GM19468 (cell line): ENCODE results near the gene PSMD14.

Source experiments
- ATAC-seq: cut with Tn5 transposase; IDR thresholded peaks from one replicate; pipeline ENCODE4 v1.9.1; 2021; ENCODE audit warnings: mild to moderate bottlenecking, moderate library complexity, moderate number of reproducible peaks; ENCODE audit not compliant: unreplicated experiment; ENCODE audit errors: extremely low read depth

The PSMD14 gene

GRCh38 chr2:161374446-161374845, 66.2 kb downstream of the PSMD14 start:
- ATAC-seq, result no peak

GRCh38 chr2:161379740-161380139, 71.5 kb downstream of the PSMD14 start:
- no peak for ATAC-seq

DNA sequence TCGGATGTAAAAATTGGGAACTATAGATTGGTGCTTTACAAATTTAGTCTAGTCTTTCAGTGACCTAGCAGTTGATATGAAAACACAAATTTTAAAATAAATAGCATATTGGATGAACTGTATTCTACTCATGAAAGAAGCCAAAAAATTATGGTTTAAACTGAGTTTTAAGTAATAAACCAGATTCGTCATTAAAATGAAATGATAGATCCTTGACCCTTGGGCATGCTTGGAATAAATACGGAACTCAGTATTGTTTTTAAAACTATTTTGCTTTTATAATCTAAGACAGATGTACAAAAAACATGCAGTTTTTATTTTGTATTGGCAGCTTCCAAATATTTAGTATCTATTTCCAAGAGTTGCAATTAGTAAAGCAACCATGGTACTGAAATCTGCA, 73.3 kb downstream of the PSMD14 start:
- no peak for ATAC-seq

DNA sequence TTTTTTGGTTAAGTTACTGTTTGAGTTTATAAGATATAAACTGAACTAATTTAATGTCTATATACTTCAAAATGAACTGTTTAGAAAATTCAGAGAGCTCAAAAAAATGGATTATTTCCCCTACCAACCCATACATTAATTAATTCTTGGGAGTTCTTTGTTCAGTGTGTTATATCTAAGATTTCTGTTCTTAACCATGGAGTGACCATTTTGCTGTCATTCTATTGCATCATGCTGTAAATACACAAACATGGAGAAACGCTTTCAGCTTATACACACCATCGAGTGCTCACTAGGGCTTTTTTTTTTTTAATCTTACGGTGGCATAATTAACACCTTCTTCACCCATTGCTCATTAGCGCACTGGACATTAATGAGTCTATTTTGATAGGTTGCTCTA, 74.5 kb downstream of the PSMD14 start:
- ATAC-seq, result no peak

DNA sequence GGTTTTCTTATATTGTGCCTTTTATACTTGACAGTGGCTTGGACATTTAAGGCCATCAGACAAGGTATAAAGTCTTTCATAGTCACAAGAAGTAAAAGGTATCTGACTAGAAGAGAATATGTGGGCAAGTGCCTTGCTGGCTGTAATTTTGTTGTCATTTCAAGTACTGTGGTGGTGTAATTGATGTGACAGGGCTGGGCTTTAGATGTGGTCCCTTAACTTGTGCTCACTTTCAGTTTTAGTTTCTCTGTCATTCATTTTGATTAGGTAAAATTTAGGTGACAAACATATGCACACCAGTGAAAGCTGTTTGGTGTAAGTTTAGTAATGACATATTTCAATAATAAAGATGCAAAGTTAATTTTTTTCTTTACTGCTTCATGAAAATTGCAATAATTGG, 76.6 kb downstream of the PSMD14 start:
- ATAC-seq, result peak; percentile 73

DNA sequence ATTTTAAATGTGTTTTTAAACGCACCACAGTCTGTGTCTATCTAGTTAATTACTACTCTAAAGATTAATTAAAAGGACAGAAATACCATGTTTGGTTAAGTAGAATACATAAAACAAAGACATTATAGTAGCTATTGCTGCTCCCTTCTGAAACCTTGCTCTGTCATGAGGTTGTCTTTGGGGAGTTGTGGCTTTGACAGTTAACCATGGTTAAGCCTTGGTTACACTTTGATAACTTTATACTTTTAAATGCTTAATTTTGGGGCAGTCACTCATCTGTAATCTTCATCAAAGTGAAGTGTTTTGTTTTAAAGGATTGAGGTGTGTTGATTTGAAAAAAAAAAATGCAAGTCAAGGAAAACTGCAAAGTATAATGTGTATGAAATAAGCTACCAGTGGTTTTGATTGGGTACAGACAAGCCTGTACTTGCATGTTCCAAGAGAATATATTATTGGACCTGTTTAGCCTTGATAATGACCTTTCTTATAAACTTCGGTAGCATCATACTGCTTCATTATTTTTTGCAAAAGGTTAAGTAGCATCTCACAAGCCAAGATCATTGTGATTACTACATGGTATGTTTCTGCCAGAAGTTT, 78.1 kb downstream of the PSMD14 start:
- no peak for ATAC-seq

- ATAC-seq, result no peak
These were observed 80.0 kb downstream of the PSMD14 start for GRCh38 chr2:161388146-161388779.

- no peak for ATAC-seq
These were observed 83.7 kb downstream of the PSMD14 start for GRCh38 chr2:161391737-161392506.

DNA sequence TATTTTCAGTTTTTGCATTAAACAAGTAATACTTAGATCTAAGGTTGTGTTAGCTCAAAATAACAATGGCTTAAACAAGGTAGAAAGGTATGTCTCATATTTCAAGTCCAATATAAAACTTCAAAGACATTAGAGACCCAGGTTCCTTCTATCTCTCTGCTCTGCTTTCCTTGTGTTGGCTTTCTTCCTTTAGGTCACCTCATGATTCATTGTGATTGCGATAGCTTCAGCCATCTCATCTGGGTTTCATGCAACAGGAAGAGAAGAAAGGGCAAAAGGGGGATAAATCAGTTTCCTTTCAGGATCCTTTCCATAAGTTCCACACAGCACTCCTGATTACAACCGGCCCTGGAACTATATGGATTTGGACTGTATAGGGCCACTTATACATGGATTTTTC, 91.9 kb downstream of the PSMD14 start:
- no peak for ATAC-seq

GRCh38 chr2:161402297-161402696, 94.1 kb downstream of the PSMD14 start:
- ATAC-seq, result no peak

GRCh38 chr2:161406316-161406715, 98.1 kb downstream of the PSMD14 start:
- no peak for ATAC-seq

GRCh38 chr2:161407597-161407996, 99.4 kb downstream of the PSMD14 start:
- no peak for ATAC-seq

DNA sequence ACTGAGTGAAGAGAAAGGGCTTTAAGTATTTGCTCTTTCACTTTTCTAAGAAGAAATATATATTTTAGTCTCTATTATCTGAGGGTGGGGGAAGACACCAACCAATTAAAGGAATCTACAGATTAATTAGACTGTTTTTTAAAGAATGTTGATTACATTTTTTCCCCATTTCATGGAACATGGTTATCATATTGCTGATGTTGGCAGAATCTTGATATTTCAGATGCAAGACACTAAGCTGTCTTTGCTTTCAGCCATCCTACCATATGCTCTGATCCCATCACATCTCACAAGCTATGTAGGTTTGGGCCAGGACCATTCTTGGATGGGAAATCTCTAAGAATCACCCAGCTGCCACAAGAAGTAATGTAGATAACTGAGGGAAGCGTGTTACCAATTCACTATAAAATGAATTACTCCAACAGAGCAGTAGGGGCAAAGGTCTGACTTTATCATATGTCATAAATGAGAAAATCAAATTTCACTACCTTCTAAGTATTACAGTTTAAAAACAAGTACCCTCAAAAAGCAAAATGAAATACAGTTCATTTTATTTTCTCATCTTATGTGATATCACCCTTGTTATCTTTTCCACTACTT, 101.2 kb downstream of the PSMD14 start:
- ATAC-seq, result no peak

- ATAC-seq, result no peak
These were observed 104.1 kb downstream of the PSMD14 start for GRCh38 chr2:161412346-161412745.

GRCh38 chr2:161414042-161415033, 106.1 kb downstream of the PSMD14 start:
- no peak for ATAC-seq

GRCh38 chr2:161415034-161415986, 107.1 kb downstream of the PSMD14 start:
- ATAC-seq, result no peak

- ATAC-seq, result no peak
These were observed 107.9 kb downstream of the PSMD14 start, which contains the start of gene TBR1 for GRCh38 chr2:161415987-161416707. Gene TBR1, plus strand, starts transcription at chr2:161416297. Its CDS starts 114 bp downstream, at chr2:161416411.
